WTC11 (cell line): ENCODE data around the gene PLIN4. TPM values are rescaled to one million over a fixed set of nuclear protein-coding genes. Genes with fewer than 3 reads are reported as not detected.

ENCODE experiments used
- ATAC-seq: fragments of 200-7000 bp; cut with Tn5 transposase; 2 replicates; pipeline ENCODE4 v1.10.0; 2021; ENCODE audit warnings: mild to moderate bottlenecking, moderate library complexity
- CTCF ChIA-PET: fragments of 300-600 bp; sonication (Branson Sonifier 250); formaldehyde crosslinking; loops from one replicate; lab custom pipeline; 2021; ENCODE audit warnings: antibody characterized with exemption; lab: Charles Lee
- POLR2A ChIA-PET: fragments of 350-600 bp; sonication (Branson Sonifier 250); formaldehyde crosslinking; loops from one replicate; lab custom pipeline; 2021; ENCODE audit warnings: antibody characterized with exemption; lab: Charles Lee
- DNase-seq: peaks from one replicate; pipeline ENCODE4 v3.0.0; 2021; ENCODE audit warnings: low spot score
- H3K27ac Mint-ChIP-seq: 2 replicates; pipeline ENCODE4 v1.8.0; 2021; ENCODE audit warnings: mixed read lengths
- H3K27me3 Mint-ChIP-seq: 2 replicates; pipeline ENCODE4 v1.8.0; 2021; ENCODE audit warnings: low read depth, mild to moderate bottlenecking, moderate library complexity, mixed read lengths
- H3K36me3 Mint-ChIP-seq: 2 replicates; pipeline ENCODE4 v1.8.0; 2021; ENCODE audit warnings: mixed read lengths
- H3K4me1 Mint-ChIP-seq: 2 replicates; pipeline ENCODE4 v1.8.0; 2022; ENCODE audit warnings: mixed read lengths
- H3K4me3 Mint-ChIP-seq: 2 replicates; pipeline ENCODE4 v1.8.0; 2021; ENCODE audit warnings: mild to moderate bottlenecking, moderate library complexity, mixed read lengths
- H3K9me3 Mint-ChIP-seq: 2 replicates; pipeline ENCODE4 v1.8.0; 2021; ENCODE audit warnings: mixed read lengths
- ATF1 ChIP-seq: sonication (generic); formaldehyde crosslinking; IDR thresholded peaks from 2 replicates; pipeline ENCODE4 v1.8.1; 2023; ENCODE audit warnings: mild to moderate bottlenecking, moderate library complexity, missing genetic modification reagents
- ELF4 ChIP-seq: sonication (generic); formaldehyde crosslinking; IDR thresholded peaks from 2 replicates; pipeline ENCODE4 v1.8.1; 2022; ENCODE audit warnings: low read depth, mild to moderate bottlenecking, moderate library complexity, missing genetic modification reagents
- JAZF1 ChIP-seq: fragments of 250-450 bp; sonication (Bioruptor Pico); IDR thresholded peaks from 2 replicates; pipeline ENCODE4 v1.9.0; 2021; ENCODE audit warnings: moderate library complexity, mild to moderate bottlenecking, inconsistent platforms
- JUN ChIP-seq: sonication (generic); formaldehyde crosslinking; IDR thresholded peaks from 2 replicates; pipeline ENCODE4 v1.8.0; 2023; ENCODE audit warnings: mild to moderate bottlenecking, missing genetic modification reagents
- NFE2L1 ChIP-seq: sonication (generic); formaldehyde crosslinking; IDR thresholded peaks from 2 replicates; pipeline ENCODE4 v1.8.1; 2023; ENCODE audit warnings: missing genetic modification reagents
- NR1H2 ChIP-seq: sonication (generic); formaldehyde crosslinking; IDR thresholded peaks from 2 replicates; pipeline ENCODE4 v1.9.0; 2021; ENCODE audit warnings: mild to moderate bottlenecking, moderate library complexity, missing genetic modification reagents
- SOX15 ChIP-seq: fragments of 250-450 bp; sonication (Bioruptor Pico); IDR thresholded peaks from 2 replicates; pipeline ENCODE4 v1.9.0; 2021; ENCODE audit warnings: mild to moderate bottlenecking
- TCF7 ChIP-seq: sonication (generic); formaldehyde crosslinking; IDR thresholded peaks from 2 replicates; pipeline ENCODE4 v1.8.0; 2022; ENCODE audit warnings: mild to moderate bottlenecking, low read depth, missing genetic modification reagents, moderate library complexity
- ZNF121 ChIP-seq: sonication (generic); formaldehyde crosslinking; IDR thresholded peaks from 2 replicates; pipeline ENCODE4 v1.8.0; 2023; ENCODE audit warnings: missing genetic modification reagents
- ZNF219 ChIP-seq: sonication (generic); formaldehyde crosslinking; IDR thresholded peaks from 2 replicates; pipeline ENCODE4 v1.8.0; 2023; ENCODE audit warnings: missing genetic modification reagents, mild to moderate bottlenecking, borderline replicate concordance
- ZNF671 ChIP-seq: fragments of 250-450 bp; sonication (Bioruptor Pico); IDR thresholded peaks from 2 replicates; pipeline ENCODE4 v1.8.0; 2021; ENCODE audit warnings: mild to moderate bottlenecking
- total RNA-seq: library from RNA; stranded (reverse); gene quantifications from 3 replicates; pipeline ENCODE4 v1.2.3, GENCODE V29; 2021
- TF ChIP-seq, protein P1 (sequence below): sonication (generic); formaldehyde crosslinking; IDR thresholded peaks from 2 replicates; pipeline ENCODE4 v1.8.1; 2022; ENCODE audit warnings: missing genetic modification reagents, borderline replicate concordance
- TF ChIP-seq, protein P2 (sequence below): fragments of 250-450 bp; sonication (Bioruptor Pico); IDR thresholded peaks from 2 replicates; pipeline ENCODE4 v2.1.2; 2022; ENCODE audit warnings: mild to moderate bottlenecking, moderate library complexity
- TF ChIP-seq, protein P3 (sequence below): sonication (generic); formaldehyde crosslinking; IDR thresholded peaks from 2 replicates; pipeline ENCODE4 v1.8.0; 2022; ENCODE audit warnings: mild to moderate bottlenecking, missing genetic modification reagents
- TF ChIP-seq, protein P4 (sequence below): sonication (generic); formaldehyde crosslinking; IDR thresholded peaks from 2 replicates; pipeline ENCODE4 v1.8.1; 2022; ENCODE audit warnings: low read depth, missing genetic modification reagents, borderline replicate concordance
- TF ChIP-seq, protein P5 (sequence below): fragments of 250-450 bp; sonication (Bioruptor Pico); IDR thresholded peaks from 2 replicates; pipeline ENCODE4 v1.9.0; 2021; ENCODE audit warnings: moderate library complexity, mild to moderate bottlenecking, inconsistent platforms, borderline replicate concordance
- TF ChIP-seq, protein P6 (sequence below): fragments of 250-450 bp; sonication (Bioruptor Pico); IDR thresholded peaks from 2 replicates; pipeline ENCODE4 v1.9.0; 2021; ENCODE audit warnings: mild to moderate bottlenecking
- TF ChIP-seq, protein P7 (sequence below): fragments of 250-450 bp; sonication (Bioruptor Pico); IDR thresholded peaks from 2 replicates; pipeline ENCODE4 v1.9.0; 2021; ENCODE audit warnings: mild to moderate bottlenecking, borderline replicate concordance
- TF ChIP-seq, protein P8 (sequence below): sonication (generic); formaldehyde crosslinking; IDR thresholded peaks from 2 replicates; pipeline ENCODE4 v1.8.0; 2023; ENCODE audit warnings: missing genetic modification reagents, mild to moderate bottlenecking, borderline replicate concordance

PLIN4 gene
- total RNA-seq, 1 experiment from 2014 or later: 0.35 TPM

DNA sequence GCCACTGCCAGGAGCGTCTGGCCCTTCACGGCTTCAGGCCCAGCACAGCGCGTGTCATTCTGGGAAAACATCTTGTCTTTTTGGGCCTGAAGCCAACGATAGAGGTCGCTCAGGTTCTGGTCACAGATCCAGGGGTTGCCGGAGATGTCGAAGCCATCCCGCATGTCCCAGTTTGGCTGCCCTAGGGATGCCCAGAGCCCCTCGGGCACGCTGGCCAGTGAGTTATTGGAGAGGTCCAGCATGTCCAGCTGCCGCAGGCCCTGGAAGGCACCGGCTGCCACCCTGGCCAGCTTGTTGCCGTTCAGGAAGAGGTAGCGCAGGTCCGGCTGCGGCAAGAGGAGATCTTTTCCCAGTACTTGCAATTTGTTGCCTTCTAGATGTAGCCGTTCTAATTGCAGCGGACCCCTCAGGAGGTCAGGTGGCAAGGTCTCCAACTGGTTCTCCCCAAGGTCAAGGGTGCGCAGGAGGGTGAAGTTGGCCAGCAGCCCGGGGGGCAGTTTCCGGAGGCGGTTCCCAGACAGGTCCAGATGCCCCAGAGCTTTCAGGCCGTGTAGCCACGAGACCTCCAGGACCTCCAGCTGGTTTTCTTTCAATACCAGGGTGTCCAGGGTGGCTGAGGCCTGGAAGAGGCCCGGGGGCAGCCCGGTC, 19.8 kb upstream of the PLIN4 start:
- peaks cover 4% of the 10 kb centered on the region; the same call in 1 of the 2 replicates for H3K4me1 Mint-ChIP-seq
- ChIA-PET POLR2A (no interaction called here), CTCF (interaction anchor here (1.0 to 11.1 kb wide), 5 partner anchors 10 to 95 kb away, joined by 3 to 285 read pairs (median 5); no protein-coding TSS in a partner anchor)
- TF ChIP-seq ZNF671 (CRISPR knock-in tag) (no peak), ELF4 (CRISPR knock-in tag) (no peak)
- TF ChIP-seq, protein P1, sequence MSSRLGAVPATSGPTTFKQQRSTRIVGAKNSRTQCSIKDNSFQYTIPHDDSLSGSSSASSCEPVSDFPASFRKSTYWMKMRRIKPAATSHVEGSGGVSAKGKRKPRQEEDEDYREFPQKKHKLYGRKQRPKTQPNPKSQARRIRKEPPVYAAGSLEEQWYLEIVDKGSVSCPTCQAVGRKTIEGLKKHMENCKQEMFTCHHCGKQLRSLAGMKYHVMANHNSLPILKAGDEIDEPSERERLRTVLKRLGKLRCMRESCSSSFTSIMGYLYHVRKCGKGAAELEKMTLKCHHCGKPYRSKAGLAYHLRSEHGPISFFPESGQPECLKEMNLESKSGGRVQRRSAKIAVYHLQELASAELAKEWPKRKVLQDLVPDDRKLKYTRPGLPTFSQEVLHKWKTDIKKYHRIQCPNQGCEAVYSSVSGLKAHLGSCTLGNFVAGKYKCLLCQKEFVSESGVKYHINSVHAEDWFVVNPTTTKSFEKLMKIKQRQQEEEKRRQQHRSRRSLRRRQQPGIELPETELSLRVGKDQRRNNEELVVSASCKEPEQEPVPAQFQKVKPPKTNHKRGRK (CRISPR knock-in tag): no peak
- TF ChIP-seq, protein P2, sequence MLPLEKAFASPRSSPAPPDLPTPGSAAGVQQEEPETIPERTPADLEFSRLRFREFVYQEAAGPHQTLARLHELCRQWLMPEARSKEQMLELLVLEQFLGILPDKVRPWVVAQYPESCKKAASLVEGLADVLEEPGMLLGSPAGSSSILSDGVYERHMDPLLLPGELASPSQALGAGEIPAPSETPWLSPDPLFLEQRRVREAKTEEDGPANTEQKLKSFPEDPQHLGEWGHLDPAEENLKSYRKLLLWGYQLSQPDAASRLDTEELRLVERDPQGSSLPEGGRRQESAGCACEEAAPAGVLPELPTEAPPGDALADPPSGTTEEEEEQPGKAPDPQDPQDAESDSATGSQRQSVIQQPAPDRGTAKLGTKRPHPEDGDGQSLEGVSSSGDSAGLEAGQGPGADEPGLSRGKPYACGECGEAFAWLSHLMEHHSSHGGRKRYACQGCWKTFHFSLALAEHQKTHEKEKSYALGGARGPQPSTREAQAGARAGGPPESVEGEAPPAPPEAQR: no peak
- TF ChIP-seq, protein P3, sequence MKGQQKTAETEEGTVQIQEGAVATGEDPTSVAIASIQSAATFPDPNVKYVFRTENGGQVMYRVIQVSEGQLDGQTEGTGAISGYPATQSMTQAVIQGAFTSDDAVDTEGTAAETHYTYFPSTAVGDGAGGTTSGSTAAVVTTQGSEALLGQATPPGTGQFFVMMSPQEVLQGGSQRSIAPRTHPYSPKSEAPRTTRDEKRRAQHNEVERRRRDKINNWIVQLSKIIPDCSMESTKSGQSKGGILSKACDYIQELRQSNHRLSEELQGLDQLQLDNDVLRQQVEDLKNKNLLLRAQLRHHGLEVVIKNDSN: no peak
- H3K27ac Mint-ChIP-seq: no peak overlapping the region
- ATAC-seq (peak; percentile 12), DNase-seq (peak; percentile 43)
- H3K4me3 Mint-ChIP-seq: no peak overlapping the region
- H3K36me3 Mint-ChIP-seq: peaks cover 3% of the 10 kb centered on the region; the same call in 1 of the 2 replicates
- H3K27me3 Mint-ChIP-seq: peaks cover 48% of the 10 kb centered on the region
- peaks cover 4% of the 10 kb centered on the region for H3K9me3 Mint-ChIP-seq

DNA sequence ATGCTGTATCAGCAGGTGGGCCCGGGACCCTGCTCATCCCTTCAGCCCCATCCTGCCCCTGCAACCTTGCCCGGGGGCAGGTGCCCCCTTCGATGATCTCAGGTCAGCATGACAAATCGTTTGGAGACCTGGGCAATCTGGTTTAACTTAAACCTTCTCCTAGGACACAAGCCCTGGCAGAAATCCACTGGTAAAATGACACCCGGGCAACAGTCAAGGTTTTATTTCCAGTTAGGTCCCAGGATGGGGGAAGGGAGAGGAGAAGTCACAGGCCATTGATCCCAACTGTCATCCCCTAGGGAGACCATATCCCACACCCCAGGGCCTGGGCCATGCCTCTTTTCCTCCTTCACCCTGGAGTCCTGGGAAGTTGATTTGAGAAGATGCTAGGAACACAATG, 18.5 kb upstream of the PLIN4 start:
- DNase-seq (no peak), ATAC-seq (no peak)
- peaks cover 4% of the 10 kb centered on the region; the same call in 1 of the 2 replicates for H3K4me1 Mint-ChIP-seq
- H3K9me3 Mint-ChIP-seq: peaks cover 4% of the 10 kb centered on the region
- ChIA-PET POLR2A (no interaction called here), CTCF (interaction anchor here (1.0 to 11.1 kb wide), 4 partner anchors 11 to 100 kb away, joined by 3 to 285 read pairs (median 10); no protein-coding TSS in a partner anchor)
- H3K36me3 Mint-ChIP-seq: peaks cover 3% of the 10 kb centered on the region; the same call in 1 of the 2 replicates
- H3K27me3 Mint-ChIP-seq: peaks cover 54% of the 10 kb centered on the region
- no peak overlapping the region for H3K27ac Mint-ChIP-seq
- no peak overlapping the region for H3K4me3 Mint-ChIP-seq
- no peak for TF ChIP-seq ATF1
- TF ChIP-seq, protein P4, sequence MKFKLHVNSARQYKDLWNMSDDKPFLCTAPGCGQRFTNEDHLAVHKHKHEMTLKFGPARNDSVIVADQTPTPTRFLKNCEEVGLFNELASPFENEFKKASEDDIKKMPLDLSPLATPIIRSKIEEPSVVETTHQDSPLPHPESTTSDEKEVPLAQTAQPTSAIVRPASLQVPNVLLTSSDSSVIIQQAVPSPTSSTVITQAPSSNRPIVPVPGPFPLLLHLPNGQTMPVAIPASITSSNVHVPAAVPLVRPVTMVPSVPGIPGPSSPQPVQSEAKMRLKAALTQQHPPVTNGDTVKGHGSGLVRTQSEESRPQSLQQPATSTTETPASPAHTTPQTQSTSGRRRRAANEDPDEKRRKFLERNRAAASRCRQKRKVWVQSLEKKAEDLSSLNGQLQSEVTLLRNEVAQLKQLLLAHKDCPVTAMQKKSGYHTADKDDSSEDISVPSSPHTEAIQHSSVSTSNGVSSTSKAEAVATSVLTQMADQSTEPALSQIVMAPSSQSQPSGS: no peak
- TF ChIP-seq, protein P5, sequence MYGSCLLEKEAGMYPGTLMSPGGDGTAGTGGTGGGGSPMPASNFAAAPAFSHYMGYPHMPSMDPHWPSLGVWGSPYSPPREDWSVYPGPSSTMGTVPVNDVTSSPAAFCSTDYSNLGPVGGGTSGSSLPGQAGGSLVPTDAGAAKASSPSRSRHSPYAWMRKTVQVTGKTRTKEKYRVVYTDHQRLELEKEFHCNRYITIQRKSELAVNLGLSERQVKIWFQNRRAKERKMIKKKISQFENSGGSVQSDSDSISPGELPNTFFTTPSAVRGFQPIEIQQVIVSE (CRISPR knock-in tag): no peak
- TF ChIP-seq JUN (CRISPR knock-in tag): no peak
- no peak for TF ChIP-seq NFE2L1
- TF ChIP-seq, protein P6, sequence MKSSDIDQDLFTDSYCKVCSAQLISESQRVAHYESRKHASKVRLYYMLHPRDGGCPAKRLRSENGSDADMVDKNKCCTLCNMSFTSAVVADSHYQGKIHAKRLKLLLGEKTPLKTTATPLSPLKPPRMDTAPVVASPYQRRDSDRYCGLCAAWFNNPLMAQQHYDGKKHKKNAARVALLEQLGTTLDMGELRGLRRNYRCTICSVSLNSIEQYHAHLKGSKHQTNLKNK (CRISPR knock-in tag): no peak
- TF ChIP-seq ZNF219 (CRISPR knock-in tag): no peak
- TF ChIP-seq, protein P7, sequence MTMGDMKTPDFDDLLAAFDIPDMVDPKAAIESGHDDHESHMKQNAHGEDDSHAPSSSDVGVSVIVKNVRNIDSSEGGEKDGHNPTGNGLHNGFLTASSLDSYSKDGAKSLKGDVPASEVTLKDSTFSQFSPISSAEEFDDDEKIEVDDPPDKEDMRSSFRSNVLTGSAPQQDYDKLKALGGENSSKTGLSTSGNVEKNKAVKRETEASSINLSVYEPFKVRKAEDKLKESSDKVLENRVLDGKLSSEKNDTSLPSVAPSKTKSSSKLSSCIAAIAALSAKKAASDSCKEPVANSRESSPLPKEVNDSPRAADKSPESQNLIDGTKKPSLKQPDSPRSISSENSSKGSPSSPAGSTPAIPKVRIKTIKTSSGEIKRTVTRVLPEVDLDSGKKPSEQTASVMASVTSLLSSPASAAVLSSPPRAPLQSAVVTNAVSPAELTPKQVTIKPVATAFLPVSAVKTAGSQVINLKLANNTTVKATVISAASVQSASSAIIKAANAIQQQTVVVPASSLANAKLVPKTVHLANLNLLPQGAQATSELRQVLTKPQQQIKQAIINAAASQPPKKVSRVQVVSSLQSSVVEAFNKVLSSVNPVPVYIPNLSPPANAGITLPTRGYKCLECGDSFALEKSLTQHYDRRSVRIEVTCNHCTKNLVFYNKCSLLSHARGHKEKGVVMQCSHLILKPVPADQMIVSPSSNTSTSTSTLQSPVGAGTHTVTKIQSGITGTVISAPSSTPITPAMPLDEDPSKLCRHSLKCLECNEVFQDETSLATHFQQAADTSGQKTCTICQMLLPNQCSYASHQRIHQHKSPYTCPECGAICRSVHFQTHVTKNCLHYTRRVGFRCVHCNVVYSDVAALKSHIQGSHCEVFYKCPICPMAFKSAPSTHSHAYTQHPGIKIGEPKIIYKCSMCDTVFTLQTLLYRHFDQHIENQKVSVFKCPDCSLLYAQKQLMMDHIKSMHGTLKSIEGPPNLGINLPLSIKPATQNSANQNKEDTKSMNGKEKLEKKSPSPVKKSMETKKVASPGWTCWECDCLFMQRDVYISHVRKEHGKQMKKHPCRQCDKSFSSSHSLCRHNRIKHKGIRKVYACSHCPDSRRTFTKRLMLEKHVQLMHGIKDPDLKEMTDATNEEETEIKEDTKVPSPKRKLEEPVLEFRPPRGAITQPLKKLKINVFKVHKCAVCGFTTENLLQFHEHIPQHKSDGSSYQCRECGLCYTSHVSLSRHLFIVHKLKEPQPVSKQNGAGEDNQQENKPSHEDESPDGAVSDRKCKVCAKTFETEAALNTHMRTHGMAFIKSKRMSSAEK: no peak
- no peak for TF ChIP-seq NR1H2 (CRISPR knock-in tag)
- TF ChIP-seq SOX15 (CRISPR knock-in tag): no peak
- no peak for TF ChIP-seq ZNF121
- TF ChIP-seq, protein P8, sequence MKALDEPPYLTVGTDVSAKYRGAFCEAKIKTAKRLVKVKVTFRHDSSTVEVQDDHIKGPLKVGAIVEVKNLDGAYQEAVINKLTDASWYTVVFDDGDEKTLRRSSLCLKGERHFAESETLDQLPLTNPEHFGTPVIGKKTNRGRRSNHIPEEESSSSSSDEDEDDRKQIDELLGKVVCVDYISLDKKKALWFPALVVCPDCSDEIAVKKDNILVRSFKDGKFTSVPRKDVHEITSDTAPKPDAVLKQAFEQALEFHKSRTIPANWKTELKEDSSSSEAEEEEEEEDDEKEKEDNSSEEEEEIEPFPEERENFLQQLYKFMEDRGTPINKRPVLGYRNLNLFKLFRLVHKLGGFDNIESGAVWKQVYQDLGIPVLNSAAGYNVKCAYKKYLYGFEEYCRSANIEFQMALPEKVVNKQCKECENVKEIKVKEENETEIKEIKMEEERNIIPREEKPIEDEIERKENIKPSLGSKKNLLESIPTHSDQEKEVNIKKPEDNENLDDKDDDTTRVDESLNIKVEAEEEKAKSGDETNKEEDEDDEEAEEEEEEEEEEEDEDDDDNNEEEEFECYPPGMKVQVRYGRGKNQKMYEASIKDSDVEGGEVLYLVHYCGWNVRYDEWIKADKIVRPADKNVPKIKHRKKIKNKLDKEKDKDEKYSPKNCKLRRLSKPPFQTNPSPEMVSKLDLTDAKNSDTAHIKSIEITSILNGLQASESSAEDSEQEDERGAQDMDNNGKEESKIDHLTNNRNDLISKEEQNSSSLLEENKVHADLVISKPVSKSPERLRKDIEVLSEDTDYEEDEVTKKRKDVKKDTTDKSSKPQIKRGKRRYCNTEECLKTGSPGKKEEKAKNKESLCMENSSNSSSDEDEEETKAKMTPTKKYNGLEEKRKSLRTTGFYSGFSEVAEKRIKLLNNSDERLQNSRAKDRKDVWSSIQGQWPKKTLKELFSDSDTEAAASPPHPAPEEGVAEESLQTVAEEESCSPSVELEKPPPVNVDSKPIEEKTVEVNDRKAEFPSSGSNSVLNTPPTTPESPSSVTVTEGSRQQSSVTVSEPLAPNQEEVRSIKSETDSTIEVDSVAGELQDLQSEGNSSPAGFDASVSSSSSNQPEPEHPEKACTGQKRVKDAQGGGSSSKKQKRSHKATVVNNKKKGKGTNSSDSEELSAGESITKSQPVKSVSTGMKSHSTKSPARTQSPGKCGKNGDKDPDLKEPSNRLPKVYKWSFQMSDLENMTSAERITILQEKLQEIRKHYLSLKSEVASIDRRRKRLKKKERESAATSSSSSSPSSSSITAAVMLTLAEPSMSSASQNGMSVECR (CRISPR knock-in tag): no peak
- no peak for TF ChIP-seq TCF7
- no peak for TF ChIP-seq JAZF1 (CRISPR knock-in tag)
